Measurements from ENCODE around the gene TMEM19.
A peak's percentile ranks its signal among the peaks of the same experiment; 100 is the strongest.

Gene TMEM19

DNA sequence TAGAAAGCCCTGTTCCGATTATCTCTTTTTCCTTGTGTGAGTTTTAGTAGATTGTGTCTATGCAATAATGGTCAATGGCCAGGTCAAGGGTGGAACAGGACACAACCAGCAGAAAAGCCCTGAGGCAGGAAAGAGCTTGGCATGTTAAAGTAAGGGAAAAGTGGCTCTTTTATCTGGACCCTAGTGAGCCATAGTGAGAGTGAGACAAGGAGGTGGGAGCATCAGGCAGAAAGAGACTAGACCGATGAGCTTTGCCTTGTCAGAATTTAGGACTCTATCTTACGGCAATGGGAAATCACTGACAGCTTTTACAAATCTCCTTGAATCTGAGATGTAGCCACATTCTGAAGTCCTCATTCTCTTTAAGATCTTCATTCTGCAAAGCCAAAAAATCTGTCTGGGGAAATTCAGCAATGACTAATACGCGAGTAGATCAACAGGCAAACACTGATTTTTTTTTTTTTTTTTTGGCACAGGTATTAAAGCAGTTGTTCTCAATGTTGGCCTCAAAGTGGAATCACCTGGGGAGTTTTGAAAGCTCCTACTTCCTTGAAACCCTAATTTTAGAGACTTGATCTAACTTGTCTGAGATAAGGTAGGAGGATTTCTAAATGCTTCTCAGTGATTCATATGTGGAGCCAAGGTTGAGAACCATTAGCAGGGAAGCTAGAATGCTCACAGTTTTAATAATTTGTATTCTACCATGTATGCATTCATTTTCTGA, 33.9 kb downstream of the TMEM19 start:
- DNase-seq: no peak

DNA sequence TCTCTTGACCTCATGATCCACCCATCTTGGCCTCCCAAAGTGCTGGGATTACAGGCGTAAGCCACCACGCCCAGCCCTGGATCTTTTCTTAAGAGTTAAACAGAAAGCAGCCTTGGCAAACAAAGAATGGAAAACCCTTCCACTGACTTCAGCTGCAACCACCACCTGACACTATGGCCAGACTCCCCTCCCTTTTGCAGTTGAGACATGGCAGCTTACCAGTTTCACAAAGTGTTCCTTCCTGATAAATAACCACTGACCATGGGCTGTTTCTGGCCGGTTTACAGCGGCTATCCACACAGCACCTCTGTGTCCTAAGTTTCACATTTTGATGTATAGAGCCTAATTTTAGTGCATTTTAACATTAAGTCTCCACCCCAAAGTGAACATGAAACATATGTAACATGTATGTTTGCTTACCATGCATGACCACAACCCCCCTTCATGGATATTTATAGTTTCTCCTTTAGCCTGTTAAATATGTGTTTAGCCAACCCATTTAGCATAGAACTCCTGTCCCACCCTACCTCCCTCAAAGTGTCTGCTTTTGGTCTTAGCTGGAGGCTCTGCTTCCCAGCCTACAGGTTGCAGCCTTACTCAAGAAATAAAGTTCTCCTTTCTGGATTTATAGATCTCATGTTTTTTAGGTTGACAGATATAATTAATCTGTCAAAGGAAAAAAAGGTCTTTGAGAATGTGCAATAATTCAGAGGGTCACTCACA, 36.1 kb downstream of the TMEM19 start:
- no peak for DNase-seq

DNA sequence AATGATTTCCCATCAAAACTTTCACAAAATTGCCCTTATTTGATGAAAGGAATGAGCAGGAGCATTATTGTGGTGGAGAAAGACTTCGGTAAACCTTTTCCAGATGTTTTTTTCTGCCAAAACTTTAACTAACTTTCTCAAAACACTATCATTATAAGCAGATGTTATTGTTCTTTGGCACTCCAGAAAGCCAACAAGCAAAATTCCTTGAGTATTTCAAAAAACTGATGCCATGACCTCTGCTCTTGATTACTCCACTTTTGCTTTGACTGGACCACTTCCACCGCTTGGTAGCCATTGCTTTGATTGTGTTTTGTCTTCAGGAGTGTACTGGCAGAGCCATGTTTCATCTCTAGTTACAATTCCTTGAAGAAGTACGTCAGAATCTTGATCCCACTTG, 39.1 kb downstream of the TMEM19 start:
- DNase-seq: no peak

DNA sequence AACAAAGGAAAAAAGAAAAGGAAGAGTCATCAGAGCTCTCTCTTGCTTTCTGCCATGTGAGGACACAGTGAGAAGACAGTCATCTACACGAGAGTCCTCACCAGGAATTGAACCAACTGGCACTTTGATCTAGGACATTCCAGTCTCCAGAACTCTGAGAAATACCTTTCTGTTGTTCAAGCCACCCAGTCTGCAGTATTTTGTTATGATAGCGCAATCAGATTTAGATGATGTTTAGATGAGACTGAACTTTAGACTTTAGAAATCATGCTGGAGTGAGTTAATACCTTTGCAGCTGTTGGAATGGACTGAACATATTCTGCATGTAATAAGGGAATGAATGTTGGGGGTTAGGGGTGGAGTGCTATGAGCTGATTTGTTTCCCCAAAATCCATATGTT, 40.7 kb downstream of the TMEM19 start:
- DNase-seq: no peak

DNA sequence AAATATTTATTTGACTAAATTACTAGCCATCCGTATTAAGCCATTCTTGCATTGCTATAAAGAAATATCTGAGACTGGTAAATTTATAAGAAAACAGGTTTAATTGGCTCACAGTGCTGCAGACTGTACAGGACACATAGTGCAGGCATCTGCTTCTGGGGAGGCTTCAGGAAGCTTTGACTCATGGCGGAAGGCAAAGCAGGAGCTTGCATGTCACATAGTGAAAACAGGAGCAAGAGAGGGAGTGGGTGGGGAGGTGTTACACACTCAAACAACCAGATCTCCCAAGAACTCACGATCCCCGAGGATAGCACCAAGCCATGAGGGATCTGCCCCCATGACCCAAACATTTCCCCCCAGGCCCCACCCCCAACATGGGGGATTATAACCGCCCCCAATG, 42.1 kb downstream of the TMEM19 start:
- DNase-seq: no peak

DNA sequence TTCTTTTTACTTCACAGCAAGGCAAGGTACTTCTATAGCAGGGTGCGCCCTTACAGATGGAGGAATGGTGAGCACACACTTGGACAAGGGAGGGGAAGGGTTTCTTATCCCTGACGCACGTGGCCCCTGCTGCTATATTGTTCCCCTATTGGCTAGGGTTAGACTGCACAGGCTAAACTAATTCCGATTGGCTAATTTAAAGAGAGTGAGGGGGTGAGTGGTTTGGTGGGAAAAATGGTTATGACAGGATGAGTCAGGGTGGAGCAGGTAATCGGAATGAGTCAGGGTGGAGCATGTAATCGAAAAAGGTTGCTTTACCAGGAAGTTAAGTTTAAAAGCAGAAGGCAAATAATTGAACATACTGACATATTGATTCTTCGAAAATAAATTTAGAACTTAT, 45.1 kb downstream of the TMEM19 start:
- DNase-seq: no peak

DNA sequence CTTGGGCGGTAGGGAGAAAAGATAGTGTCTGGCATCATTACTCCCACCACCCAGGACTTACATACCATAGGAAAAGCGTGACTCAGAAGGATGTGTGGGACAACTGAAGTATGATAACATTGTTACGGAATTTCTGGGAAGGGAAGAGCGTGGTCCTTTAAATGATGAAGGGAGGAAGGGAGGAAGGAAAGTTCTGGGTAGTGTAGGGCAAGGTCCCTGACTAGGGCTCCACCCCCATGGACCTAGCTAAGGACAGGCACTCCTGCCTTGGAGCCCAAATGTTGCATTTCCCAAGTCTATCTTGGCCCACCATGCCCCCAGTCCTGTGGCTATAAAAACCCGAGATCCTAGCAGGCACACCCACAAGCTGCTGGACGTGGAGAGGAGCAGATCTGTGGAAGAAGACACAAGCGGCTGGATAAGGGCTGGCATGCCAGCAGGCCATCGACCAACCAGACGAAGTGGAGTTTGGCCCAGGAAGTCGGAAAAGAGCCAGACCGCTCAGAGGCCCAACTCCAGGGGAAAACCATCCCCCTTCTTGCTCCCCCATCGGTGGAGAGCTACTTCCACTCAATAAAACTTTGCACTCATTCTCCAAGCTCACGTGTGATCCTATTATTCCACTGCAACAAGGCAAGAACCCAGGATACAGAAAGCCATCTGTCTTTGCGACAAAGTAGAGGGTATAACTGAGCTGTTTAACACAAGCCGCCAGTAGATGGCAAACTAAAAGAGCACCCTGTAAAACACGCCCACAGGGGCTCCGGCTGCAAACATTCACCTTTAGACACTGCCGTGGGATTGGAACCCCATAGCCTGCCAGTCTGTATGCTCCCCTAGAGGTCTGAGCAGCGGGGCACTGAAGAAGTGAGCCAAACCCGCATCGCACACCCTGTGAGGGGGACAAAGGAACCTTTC, 45.8 kb downstream of the TMEM19 start:
- no peak for DNase-seq

DNA sequence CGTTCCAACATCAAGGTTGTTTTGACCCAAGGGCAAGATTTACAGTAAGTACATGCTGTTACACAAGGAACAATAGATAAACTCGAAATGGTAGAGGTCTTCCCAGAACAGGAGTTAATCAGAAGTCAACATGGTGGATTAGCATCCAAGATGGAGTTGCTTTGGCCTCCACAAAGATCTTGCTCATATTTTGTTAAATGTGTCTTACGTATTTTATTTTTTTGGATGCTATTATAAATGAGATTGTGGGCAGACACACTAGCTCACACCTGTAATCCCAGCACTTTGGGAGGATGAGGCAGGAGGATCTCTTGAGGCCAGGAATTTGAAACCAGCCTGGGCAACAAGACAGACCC, 46.5 kb downstream of the TMEM19 start:
- no peak for DNase-seq

DNA sequence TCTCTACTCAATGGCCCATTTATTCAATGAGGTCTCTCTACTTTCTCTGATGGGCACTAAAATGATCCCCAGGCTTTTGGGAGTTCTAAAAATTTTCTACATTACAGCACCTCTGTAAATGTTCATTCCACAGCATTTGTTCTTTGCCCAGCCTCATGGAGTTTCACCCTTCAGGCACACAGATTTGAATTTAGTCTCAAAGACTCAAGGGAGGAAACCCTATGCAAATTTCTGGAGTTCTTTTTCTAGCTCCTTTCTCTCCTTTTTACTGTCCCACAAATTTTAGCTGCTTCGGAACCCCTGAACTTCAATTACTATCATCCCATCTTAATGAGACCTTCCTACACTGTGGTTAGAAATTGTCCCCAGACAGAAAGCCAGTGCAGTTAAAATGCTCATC, 51.3 kb downstream of the TMEM19 start:
- no peak for DNase-seq

DNA sequence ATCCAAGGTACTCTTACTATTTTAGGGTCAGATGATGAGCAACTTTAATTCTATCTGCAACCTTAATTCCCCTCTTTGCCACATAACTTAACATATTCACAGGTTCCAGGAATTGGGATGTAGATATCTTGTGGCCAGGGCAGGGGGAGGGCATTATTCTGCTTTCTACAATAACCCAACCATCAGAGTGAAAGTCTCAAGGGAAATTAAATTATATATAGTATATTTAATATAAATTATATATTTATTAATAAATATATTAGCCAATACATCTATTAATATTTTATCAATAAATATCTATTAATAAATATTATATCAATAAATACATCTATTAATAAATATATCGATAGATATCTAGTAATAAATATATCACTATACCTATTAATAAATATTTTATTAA, 57.1 kb downstream of the TMEM19 start:
- no peak for DNase-seq

DNA sequence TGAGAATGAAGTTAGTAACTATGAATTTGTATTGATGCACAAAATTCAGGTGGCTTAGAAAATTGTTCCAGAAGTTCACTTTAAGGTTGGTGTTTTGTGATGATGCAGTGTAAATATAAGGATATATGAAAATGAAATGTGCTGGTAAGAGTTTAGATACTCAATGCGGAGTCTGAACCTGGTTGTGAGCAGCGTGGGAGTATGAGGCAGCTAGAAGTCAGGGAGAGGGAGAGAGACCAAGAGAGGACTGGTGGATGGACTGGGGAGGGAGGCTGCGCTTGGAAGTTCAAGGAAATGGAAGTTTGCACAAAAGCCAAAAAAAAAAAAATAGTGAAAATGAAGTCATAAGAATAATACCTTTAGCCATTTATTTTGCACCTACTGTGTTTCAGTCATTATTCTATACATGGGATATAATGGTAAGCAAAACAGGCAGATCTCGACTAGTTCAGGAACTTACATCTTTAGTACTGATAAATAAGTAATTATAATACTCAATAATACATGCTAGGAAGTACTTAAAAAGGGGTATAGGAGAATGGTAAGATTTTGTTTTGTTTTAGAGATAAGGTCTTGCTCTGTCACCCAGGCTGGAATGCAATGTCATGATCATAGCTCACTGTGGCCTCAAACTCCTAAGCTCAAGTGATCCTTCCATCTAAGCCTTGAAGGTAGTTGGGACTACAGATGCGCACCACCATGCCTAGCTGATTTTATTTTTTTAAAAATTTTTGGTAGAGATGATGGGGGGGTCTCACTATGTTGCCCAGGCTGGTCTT, 58.8 kb downstream of the TMEM19 start:
- DNase-seq: no peak

DNA sequence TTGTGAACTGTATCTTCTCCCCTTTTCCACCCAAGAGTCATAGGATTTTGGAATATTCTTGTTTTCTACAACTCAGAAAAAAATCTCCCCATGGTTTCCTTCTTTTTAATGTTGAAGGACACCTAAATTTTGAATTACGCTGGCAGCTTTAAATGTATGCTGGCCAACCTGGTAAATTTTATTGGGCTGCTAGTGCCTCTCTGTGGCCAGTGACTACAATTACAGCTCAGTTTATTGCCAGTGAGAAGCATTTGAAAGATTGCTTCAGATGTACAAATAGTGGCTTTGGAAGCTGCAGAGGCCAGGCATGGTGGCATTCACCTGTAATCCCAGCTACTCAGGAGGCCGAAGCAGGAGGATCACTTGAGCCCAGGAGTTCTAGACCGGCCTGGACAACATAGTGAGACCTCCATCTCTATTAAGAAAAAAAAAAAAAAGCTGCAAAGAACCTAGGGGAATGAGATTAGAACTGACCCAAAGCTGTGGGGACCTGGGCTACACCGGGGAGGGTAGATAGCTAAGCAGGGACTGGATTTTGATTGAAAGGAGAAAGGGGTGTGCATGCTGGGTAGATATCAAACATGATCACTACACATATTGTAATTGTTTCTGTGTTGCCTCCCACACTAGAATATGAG, 61.2 kb downstream of the TMEM19 start:
- DNase-seq: peak; percentile 75

DNA sequence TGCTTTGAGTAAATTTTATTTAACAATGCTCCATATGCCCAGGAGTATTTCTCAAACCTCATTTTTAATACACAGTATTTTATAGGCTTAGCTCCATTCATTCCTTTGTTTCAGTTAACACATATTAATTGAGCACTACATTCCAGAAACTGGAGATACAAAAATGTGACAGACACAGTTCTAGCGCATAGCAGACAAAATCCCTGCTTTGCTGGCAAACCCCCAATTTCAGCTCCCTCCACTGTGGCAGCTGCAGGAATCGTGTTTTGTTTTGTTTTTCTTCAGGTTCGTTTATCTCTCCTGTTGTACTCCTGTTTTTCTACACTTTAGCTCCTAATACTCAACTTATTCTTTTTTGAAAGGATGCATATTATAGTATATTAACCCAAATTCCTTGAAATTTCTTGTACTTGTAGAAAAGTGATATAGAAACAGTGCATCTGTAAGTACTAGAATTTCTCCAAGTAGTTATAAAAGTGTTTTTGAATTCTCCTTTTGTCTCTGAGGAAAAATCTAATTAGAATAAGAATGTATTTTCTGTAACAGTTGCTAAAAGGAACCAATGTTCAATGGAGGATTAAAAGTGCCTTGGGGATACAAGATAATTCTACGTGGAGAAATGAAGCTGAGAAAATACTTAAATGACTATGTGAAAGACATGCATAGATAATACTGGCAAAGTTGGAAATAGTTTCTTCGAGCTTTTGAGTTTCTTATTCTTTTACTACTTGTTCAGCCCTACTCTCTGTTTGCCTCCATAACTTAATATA, 62.4 kb downstream of the TMEM19 start:
- DNase-seq: no peak

DNA sequence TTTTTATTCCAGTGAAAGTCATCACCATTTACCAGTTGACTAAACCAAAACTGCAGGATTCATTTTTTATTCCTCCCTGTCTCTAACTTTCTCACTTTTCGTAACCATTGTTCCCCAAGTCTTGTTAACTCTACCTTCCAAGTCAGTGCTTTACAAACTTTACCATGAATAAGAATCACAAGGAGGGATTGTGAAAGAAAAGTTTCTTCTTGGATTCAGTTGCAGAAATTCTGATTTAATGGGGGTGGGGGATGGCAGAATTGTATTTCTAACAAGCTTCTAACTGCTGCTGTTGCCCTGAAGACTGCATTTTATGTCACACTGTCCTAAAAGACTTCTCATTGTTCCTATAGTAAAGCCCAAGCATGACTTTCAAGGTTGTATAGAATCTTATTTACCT, 63.8 kb downstream of the TMEM19 start:
- no peak for DNase-seq

DNA sequence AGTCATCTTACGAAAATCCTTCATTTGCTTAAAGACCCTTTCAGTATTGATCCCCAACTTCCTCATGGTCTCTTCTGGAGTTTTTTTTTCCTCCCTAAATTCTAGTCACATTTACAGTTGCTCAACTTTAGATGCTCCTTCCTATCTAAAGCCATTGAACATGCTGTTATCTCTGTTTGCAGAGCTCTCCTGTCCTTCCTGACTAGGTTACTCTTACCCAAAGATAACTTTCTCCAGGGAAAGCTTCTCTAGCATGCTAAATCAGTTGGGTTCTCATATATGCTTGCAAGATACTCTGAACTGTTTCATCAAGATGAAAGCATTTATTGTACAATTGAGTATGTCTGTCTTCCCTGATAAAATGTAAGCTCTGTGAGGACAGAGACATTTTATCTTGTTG, 67.0 kb downstream of the TMEM19 start:
- no peak for DNase-seq

Measured in NCI-H1105 treated with DMSO at 0.1 percent for 48 hours (cell line).